Right renal pelvis (tissue), 4 donors: ENCODE measurements around the gene GALNT1. TPM values are rescaled to one million over a fixed set of nuclear protein-coding genes. Genes with fewer than 3 reads are reported as not detected.

ENCODE experiments used
- DNase-seq, 4 donors: peaks; one replicate each; pipeline ENCODE4 v3.0.0-alpha.2; 2013; ENCODE audit warnings: low read depth in 4 of 4, low spot score in 3 of 4, missing footprints in 1 of 4
- polyA plus RNA-seq, 4 donors: library from polyadenylated mRNA; unstranded; fragments of 120-200 nt; gene quantifications; one replicate each; pipeline ENCODE4 v1.2.1, GENCODE V29; 2013; ENCODE audit not compliant: insufficient read length in 4 of 4

GALNT1 gene
- polyA plus RNA-seq, 4 donors = 60.7 to 77.5 (median 74.1) TPM

DNA sequence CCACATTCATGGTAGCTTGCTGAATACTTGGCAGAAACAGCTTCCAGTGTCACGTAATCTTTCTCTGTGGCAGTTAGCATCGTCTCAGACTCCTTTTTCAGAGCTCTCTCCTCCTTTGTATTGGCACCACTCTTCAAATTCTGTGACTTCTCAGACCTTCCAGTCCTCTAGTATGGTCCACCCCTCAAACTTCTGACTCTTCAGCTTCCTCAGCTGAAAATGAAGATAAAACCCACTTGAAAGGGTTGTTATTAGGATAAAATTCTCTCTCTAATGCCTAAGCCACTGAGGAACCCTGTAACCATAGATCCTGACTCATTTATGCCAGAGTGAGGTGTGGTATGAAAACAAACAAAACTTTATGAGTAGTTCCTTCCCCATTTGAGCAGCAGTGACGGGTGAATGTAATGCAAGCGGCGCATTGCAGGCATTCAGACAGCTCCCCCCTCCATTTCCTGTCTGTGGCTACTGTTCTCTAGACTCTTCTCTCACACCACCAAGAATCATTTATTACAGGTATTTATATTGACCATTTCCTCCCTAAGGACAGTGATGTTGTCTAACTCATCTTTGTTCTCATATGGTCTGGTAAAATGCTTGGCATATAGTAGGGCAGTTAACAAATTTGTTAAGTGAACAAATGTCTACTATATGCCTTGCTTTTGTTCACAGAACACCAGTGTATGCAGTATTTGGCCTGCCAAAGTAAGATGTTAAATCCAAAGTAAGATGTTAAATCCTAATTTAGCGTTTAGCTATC lies 35.3 kb downstream of the GALNT1 start:
- DNase-seq = no peak

GRCh38 chr18:35617865-35618264 lies 36.3 kb downstream of the GALNT1 start:
- DNase-seq = no peak

- no peak for DNase-seq
Observed at GRCh38 chr18:35618289-35618688, 36.7 kb downstream of the GALNT1 start.

GRCh38 chr18:35618696-35619095 lies 37.2 kb downstream of the GALNT1 start:
- DNase-seq = no peak

GRCh38 chr18:35619464-35619863 lies 37.9 kb downstream of the GALNT1 start:
- DNase-seq = no peak

DNA sequence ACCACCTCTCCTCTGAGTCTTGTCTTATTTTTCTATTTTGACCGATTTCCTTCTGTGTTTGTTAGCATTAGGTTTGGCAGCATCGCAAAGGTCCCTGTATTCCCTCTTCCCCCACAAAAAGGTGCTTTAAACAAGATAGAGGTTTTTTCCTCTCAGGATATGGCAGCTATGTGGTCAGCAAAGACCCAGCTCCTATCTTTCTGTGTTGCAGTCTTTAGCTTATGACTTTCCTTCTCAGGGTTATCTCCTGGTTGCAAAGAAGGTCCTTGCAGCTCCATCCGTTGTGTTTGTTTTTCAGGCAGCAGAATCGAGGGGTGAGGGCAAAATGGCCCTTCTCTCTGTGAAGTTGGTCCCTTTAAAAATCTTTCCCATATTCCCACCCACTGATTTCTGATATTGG lies 38.4 kb downstream of the GALNT1 start:
- DNase-seq = no peak

DNA sequence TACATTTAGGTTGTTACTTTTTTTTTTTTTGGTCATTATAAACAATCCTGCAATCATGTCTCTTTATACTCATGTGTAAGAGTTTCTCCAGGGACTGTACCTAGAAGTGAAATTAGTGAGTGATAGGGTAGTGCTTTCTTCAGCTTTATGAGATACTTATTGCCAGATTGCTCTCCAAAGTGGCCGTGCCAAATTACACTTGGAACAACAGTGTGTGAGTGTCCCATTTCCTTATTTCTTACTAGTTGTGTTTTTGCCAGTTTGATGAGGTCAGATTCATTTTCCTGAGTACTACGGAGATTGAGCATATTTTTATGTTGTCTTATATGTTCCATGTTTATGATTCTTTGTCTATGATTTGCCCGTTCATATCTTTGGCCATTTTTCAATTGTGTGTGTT lies 39.2 kb downstream of the GALNT1 start:
- DNase-seq = no peak

- DNase-seq = no peak
Observed at GRCh38 chr18:35623255-35623654, 41.7 kb downstream of the GALNT1 start.

GRCh38 chr18:35624146-35624545 lies 42.6 kb downstream of the GALNT1 start:
- DNase-seq = no peak

DNA sequence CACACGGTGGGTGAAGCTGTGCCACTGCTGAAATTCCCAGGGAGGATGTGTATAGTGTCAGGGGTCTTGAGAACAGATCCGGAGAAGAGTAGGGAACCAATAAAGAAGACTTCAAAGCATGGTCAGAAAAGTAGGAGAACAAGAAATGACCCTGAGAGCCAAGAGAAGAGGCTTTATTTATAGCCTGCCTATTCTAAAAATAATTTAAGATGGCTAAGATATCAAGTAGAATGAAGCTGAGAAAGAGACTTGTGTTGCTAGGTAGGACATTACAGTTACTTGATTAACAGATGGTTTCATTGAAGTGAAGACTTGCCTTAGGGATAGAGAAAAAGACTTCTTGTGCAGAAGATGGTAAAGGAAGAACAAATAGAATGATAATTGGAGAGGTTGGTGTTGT lies 43.7 kb downstream of the GALNT1 start:
- DNase-seq = no peak

DNA sequence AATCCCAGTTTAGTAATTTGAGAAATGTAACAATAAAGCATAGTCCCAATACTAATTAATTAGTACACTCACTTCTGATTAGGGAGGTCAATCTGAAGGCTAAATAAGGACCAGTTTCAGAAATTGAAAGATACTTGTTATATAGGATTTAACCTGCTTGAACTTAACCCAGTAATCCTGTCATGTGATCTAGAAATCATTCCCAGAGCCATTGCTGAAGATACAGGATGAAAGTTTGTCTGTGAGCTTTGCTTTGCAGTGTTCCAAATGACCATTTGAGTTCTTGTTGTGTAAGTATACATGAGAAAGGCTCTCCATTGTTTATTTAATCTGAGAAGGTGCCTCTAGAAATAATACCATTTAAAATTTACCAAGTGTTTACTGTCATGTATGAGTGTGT lies 52.2 kb downstream of the GALNT1 start:
- no peak for DNase-seq

DNA sequence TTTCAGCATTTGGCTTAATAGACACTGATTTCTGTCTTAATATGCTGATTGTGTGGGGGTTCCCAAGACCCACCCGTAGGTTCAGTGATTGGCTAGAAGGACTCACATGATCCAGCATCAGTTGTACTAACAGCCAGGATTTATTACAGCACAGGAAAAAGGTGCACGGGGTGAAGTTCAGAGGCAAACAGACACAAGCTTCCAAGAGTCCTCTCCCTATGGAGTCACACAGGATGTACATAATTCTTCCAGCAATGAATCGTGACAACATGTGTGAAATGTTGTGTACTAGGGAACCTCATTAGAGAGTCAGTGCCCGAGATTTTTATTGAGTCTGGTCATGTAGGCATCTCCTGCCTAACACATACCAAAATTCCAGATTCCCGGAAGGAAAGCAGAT lies 52.8 kb downstream of the GALNT1 start:
- DNase-seq = no peak

GRCh38 chr18:35635170-35635569 lies 53.6 kb downstream of the GALNT1 start:
- no peak for DNase-seq

DNA sequence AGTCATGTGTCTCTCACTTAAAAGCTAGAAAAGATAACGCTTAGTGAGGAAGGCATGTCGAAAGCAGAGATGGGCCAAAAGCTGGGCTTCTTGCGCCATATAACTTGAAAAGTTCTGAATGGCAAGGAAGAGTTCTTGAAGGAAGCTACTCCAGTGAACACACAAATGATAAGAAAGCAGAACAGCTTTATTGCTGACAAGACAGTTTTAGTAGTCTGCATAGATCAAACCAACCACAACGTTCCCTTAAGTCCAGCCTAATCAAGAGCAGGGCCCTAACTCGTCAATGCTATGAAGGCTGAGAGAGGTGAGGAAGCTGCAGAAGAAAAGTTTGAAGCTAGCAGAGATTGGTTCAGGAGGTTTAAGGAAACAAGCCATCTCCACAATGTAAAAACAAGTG lies 55.7 kb downstream of the GALNT1 start:
- no peak for DNase-seq

DNA sequence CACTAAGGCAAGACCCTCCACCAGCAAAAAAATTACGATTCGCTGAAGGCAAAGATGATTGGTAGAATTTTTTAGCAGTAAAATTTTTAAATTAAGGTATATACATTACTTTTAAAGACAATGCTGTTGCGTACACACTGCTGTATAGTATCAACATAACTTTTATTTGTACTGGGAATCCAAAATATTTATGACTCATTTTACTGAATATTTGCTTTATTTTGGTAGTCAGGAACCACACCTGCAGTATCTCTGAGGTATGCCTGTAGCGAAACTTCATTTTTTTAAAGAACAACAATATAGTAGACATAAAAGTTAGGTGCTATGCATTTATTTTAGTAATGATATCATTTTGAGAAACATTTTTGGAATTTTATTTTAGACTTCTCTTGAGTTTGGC lies 57.8 kb downstream of the GALNT1 start:
- no peak for DNase-seq

GRCh38 chr18:35641467-35641866 lies 59.9 kb downstream of the GALNT1 start:
- no peak for DNase-seq

- DNase-seq = no peak
Observed at GRCh38 chr18:35641916-35642315, 60.4 kb downstream of the GALNT1 start.

DNA sequence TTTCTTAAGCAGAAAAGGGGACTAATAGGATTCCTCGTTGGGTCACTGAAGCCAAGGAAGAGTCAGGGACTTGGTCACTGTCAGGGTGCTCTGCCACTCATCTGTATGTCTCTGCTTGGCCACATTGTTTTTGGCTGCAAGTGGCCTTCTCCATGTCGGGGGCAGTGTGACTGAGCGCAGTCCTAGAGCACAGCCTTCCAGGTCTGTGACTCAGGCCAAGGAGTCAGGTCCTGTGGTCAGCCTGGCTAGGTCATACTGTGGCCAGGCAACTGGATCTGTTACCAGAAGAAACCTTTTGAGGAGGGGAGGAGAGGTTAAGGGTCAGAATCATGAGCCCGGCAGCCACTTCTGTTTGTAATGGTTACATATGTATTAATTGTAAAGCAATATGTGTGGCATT lies 61.3 kb downstream of the GALNT1 start:
- DNase-seq = no peak

DNA sequence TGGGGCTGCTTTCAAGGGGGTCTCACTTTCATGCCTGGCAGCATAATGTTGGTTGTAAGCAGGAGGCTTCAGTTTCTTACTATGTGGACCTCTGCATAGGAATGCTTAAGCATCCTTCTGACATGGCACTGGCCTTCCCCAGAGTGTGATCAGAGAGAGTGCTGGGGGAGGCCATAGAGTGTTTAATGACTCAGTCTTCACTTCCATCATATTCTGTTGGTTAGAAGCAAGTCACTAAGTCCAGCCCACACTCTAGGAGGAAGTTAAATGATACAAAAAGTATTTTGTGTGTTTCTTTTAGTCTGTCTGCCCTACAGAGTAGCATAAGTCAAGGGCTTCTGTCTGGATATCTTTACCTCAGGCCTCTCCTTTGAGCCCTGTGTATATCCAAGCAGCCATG lies 64.9 kb downstream of the GALNT1 start:
- no peak for DNase-seq

- no peak for DNase-seq
Observed at GRCh38 chr18:35653392-35654135, 72.0 kb downstream of the GALNT1 start.

GRCh38 chr18:35658112-35658511 lies 76.6 kb downstream of the GALNT1 start:
- no peak for DNase-seq

DNA sequence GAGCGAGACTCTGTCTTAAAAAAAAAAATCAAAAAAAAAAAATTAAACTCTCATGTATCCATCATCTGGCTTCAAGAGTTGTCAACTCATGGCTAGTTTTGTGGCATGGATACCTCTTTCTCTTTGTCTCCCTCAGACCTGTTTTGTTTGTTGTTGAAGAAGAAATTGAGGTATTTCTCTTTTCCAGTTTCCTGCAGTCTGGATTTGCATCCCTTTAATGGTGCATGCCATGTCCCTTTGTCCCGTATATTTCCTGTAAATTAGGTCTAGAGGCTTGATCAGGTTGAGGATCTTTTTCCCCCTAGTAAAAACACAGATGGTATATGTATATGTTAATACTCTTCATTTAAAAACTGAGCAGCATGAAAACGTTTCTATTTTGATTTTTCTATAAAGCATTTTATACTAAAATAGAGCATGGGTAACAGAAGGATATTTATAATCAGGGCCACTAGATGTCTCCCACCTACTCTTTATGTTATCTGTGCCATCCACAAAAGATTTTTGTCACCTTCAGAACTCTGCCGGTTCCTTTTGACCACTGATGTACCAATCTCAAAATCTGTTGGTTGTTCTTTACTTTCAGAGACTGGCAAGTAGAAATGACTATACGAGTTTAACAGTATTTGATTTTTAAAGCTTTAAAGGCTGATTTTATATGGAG lies 80.1 kb downstream of the GALNT1 start:
- DNase-seq = no peak
